SK-N-SH (cell line): Measurements from ENCODE around the gene SH3BP4. TPM values are rescaled to one million over a fixed set of nuclear protein-coding genes. Genes with fewer than 3 reads are reported as not detected.

Experiments used
- CTCF ChIA-PET: fragments of 300-600, 350-600 bp; formaldehyde crosslinking; extraction: SDS; loops from one replicate; lab custom pipeline; 2021; lab: Yijun Ruan, JAX
- POLR2A ChIA-PET: fragments of 350-600 bp; sonication (Branson Sonifier 250); formaldehyde crosslinking; extraction: SDS; loops from one replicate; lab custom pipeline; 2020; ENCODE audit warnings: antibody characterized with exemption, inconsistent platforms; lab: Yijun Ruan, JAX
- DNase-seq: peaks from one replicate; pipeline ENCODE4 v3.0.0; 2012
- H2AFZ ChIP-seq: fragments of 200-600 bp; sonication (generic); 2 replicates; pipeline ENCODE4 v1.8.1; 2016; ENCODE audit warnings: antibody characterized with exemption, mild to moderate bottlenecking, low read depth
- H3F3A ChIP-seq: fragments of 200-600 bp; sonication (generic); replicated peaks from 2 replicates; pipeline ENCODE3; 2016; ENCODE audit warnings: antibody characterized with exemption, mild to moderate bottlenecking; ENCODE audit not compliant: insufficient read depth
- H3K27ac ChIP-seq, 2 experiments: fragments of 200-500 bp in 1 of 2; fragments of 200-600 bp in 1 of 2; sonication (Bioruptor generic) in 1 of 2; sonication (generic), shearing (Covaris generic) in 1 of 2; 2 replicates each; pipeline versions ENCODE4 v1.5.1 to v1.6.1; 2014 to 2016; ENCODE audit warnings: low read depth in 2 of 2, inconsistent platforms in 1 of 2, low read length in 1 of 2, mild to moderate bottlenecking in 1 of 2, mixed read lengths in 1 of 2
- H3K27me3 ChIP-seq: fragments of 200-600 bp; sonication (generic), shearing (Covaris generic); 2 replicates; pipeline ENCODE4 v1.6.1; 2016; ENCODE audit warnings: mixed run types; ENCODE audit not compliant: insufficient read depth
- H3K36me3 ChIP-seq, 2 experiments: fragments of 200-500 bp in 1 of 2; fragments of 200-600 bp in 1 of 2; sonication (Bioruptor generic) in 1 of 2; sonication (generic) in 1 of 2; replicated peaks in 1 of 2; 2 replicates each; pipeline versions ENCODE3 to v1.5.1; 2014 to 2016; ENCODE audit warnings: low read length in 1 of 2, mild to moderate bottlenecking in 1 of 2; ENCODE audit not compliant: insufficient read depth in 2 of 2, control insufficient read depth in 1 of 2
- H3K4me1 ChIP-seq, 2 experiments: fragments of 200-500 bp in 1 of 2; fragments of 200-600 bp in 1 of 2; sonication (Bioruptor generic) in 1 of 2; sonication (generic), shearing (Covaris generic) in 1 of 2; 2 replicates each; pipeline versions ENCODE4 v1.5.1 to v1.6.1; 2014 to 2016; ENCODE audit warnings: low read depth in 1 of 2, low read length in 1 of 2, mixed run types in 1 of 2; ENCODE audit not compliant: insufficient read depth in 2 of 2, control insufficient read depth in 1 of 2
- H3K4me2 ChIP-seq: fragments of 200-600 bp; sonication (generic), shearing (Covaris generic); 2 replicates; pipeline ENCODE4 v1.6.1; 2017; ENCODE audit warnings: mixed run types
- H3K4me3 ChIP-seq, 2 experiments: fragments of 200-500 bp in 1 of 2; fragments of 200-600 bp in 1 of 2; sonication (Bioruptor generic) in 1 of 2; sonication (generic), shearing (Covaris generic) in 1 of 2; 2 replicates each; pipeline versions ENCODE4 v1.5.1 to v1.8.1; 2014 to 2016; ENCODE audit warnings: low read depth in 2 of 2, inconsistent platforms in 1 of 2, low read length in 1 of 2, mild to moderate bottlenecking in 1 of 2, mixed read lengths in 1 of 2, moderate library complexity in 1 of 2
- H3K79me2 ChIP-seq: fragments of 200-600 bp; sonication (generic); 2 replicates; pipeline ENCODE4 v1.8.1; 2017; ENCODE audit warnings: mild to moderate bottlenecking; ENCODE audit not compliant: insufficient read depth
- H3K9ac ChIP-seq: fragments of 200-600 bp; sonication (generic); 2 replicates; pipeline ENCODE4 v1.6.1; 2017; ENCODE audit warnings: mixed run types
- H3K9me2 ChIP-seq: fragments of 200-600 bp; sonication (generic); 2 replicates; pipeline ENCODE4 v1.6.1; 2017; ENCODE audit warnings: mixed run types
- H3K9me3 ChIP-seq: fragments of 200-600 bp; sonication (generic); 2 replicates; pipeline ENCODE4 v1.6.1; 2017; ENCODE audit warnings: mixed run types, mild to moderate bottlenecking, moderate library complexity
- H4K20me1 ChIP-seq: fragments of 200-600 bp; sonication (generic); 2 replicates; pipeline ENCODE4 v1.6.1; 2017; ENCODE audit warnings: mild to moderate bottlenecking, mixed run types; ENCODE audit not compliant: insufficient read depth
- CHD2 ChIP-seq: fragments of 150-350 bp; IDR thresholded peaks from 2 replicates; pipeline ENCODE4 v1.6.1; 2018; ENCODE audit warnings: low read length; ENCODE audit not compliant: partially characterized antibody
- ELF1 ChIP-seq: IDR thresholded peaks from 2 replicates; pipeline ENCODE4 v1.4.0; 2012
- FOSL2 ChIP-seq: IDR thresholded peaks from 2 replicates; pipeline ENCODE4 v1.4.0; 2012; ENCODE audit warnings: low read depth, mild to moderate bottlenecking, moderate library complexity, borderline replicate concordance
- FOXM1 ChIP-seq: IDR thresholded peaks from 2 replicates; pipeline ENCODE4 v1.4.0; 2012; ENCODE audit warnings: low read depth, mild to moderate bottlenecking
- GABPA ChIP-seq: IDR thresholded peaks from 2 replicates; pipeline ENCODE4 v1.4.0; 2012; ENCODE audit warnings: low read depth, mild to moderate bottlenecking
- JUND ChIP-seq: IDR thresholded peaks from 2 replicates; pipeline ENCODE4 v1.4.0; 2012
- MAX ChIP-seq: IDR thresholded peaks from 2 replicates; pipeline ENCODE4 v1.4.0; 2012; ENCODE audit warnings: low read depth
- MXI1 ChIP-seq: IDR thresholded peaks from 2 replicates; pipeline ENCODE4 v1.6.1; 2012; ENCODE audit warnings: mild to moderate bottlenecking, low read depth, low read length, improper control_type of control experiment
- NFIC ChIP-seq: IDR thresholded peaks from 2 replicates; pipeline ENCODE4 v1.4.0; 2012; ENCODE audit warnings: borderline replicate concordance
- NRF1 ChIP-seq: IDR thresholded peaks from 2 replicates; pipeline ENCODE4 v1.6.1; 2012; ENCODE audit warnings: low read depth, mild to moderate bottlenecking, low read length
- POLR2AphosphoS5 ChIP-seq: IDR thresholded peaks from 2 replicates; pipeline ENCODE4 v1.6.1; 2012; ENCODE audit warnings: low read depth, low read length
- RAD21 ChIP-seq: IDR thresholded peaks from 2 replicates; pipeline ENCODE4 v1.6.1; 2012; ENCODE audit warnings: mild to moderate bottlenecking, low read length
- REST ChIP-seq: IDR thresholded peaks from 2 replicates; pipeline ENCODE4 v1.6.1; 2012; ENCODE audit warnings: mild to moderate bottlenecking, low read depth, low read length, moderate library complexity
- RFX5 ChIP-seq: IDR thresholded peaks from 2 replicates; pipeline ENCODE4 v1.6.1; 2012; ENCODE audit warnings: mild to moderate bottlenecking, improper control_type of control experiment, low read length
- TCF12 ChIP-seq: IDR thresholded peaks from 2 replicates; pipeline ENCODE4 v1.4.0; 2012
- USF1 ChIP-seq: IDR thresholded peaks from 2 replicates; pipeline ENCODE4 v1.4.0; 2012; ENCODE audit warnings: low read depth, borderline replicate concordance
- YY1 ChIP-seq: IDR thresholded peaks from 2 replicates; pipeline ENCODE4 v1.4.0; 2012; ENCODE audit warnings: low read depth, mild to moderate bottlenecking
- ZBTB33 ChIP-seq: IDR thresholded peaks from 2 replicates; pipeline ENCODE4 v1.4.0; 2012; ENCODE audit warnings: low read depth, borderline replicate concordance
- WGBS: methylation state at CpG from one replicate; pipeline ENCODE4 v1.1.6; 2017; ENCODE audit warnings: low lambda C conversion rate; 5-methylcytosine and 5-hydroxymethylcytosine counted together
- polyA plus RNA-seq, 3 experiments: library from polyadenylated mRNA; depleted of rRNA; stranded (reverse); fragments of >200 nt; gene quantifications; 2 replicates each; pipeline ENCODE4 v1.2.3, GENCODE V29; 2012

Gene SH3BP4
- polyA plus RNA-seq, 1 of the 3 experiments (the other 2 are of a cell fraction), result 27.7 TPM

GRCh38 chr2:234992624-234993349, 41.0 kb downstream of the SH3BP4 start:
- Histone ChIP-seq H3K9me3 (no peaks in the 10 kb centered on the region), H4K20me1 (no peaks in the 10 kb centered on the region), H3K9me2 (no peaks in the 10 kb centered on the region), H3K4me1 (peaks cover 21 to 38% of the 10 kb centered on the region in 2 experiments), H3K27me3 (no peaks in the 10 kb centered on the region)
- DNase-seq, result no peak
- CTCF ChIA-PET, result no interaction called here
- TF ChIP-seq GABPA (no peak), CHD2 (no peak), FOSL2 (no peak), TCF12 (no peak), NFIC (no peak), RFX5 (no peak), POLR2AphosphoS5 (no peak), MAX (no peak), NRF1 (no peak), USF1 (no peak), MXI1 (no peak), JUND (no peak), REST (no peak), FOXM1 (no peak), YY1 (no peak), ELF1 (no peak), ZBTB33 (no peak), RAD21 (no peak)
- TF ChIP-seq, all 33 proteins: peak for 0
- no peak overlapping the region for H3K9ac ChIP-seq
- H3K27ac ChIP-seq, result no peak overlapping the region
- H3K79me2 ChIP-seq, result peaks cover 99% of the 10 kb centered on the region
- no peak overlapping the region for H2AFZ ChIP-seq
- no peak overlapping the region for H3K4me2 ChIP-seq
- 93% methylated on average over 15 of the region's 23 CpGs for whole genome bisulfite sequencing
- H3K36me3 ChIP-seq, result peaks cover 0 to 7% of the 10 kb centered on the region in 2 experiments
- H3F3A ChIP-seq, result peaks cover 6% of the 10 kb centered on the region
- POLR2A ChIA-PET, result no interaction called here
- H3K4me3 ChIP-seq, result no peak overlapping the region
